Measurements from ENCODE around the gene ASB1.

ASB1 gene

DNA sequence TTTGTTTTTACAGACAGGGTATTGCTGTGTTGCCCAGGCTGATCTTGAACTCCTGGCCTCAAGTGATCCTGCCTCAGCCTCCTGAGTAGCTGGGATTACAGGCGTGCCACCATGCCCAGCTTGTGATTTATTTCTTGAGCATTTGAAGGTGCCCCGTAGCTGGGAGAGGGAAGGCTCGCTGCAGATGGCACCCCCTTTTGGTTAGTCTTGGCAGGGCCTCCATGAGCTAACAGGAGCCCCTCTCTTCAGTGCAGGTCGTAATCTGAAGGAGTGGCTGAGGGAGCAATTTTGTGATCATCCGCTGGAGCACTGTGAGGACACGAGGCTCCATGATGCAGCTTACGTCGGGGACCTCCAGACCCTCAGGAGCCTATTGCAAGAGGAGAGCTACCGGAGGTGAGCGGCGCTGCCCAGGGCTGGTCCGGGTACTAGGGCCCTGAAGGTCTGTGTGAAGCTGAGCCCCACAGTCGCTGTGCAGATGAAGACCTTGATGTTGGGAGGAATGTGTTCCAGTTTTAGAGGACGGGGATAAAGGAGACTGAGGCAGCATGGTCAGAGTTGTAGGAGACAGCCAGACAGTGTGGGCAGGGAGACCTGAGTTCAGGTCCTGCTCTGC is 6.7 kb downstream of the ASB1 start:
- H3K9me3 ChIP-seq = no peaks in the 10 kb centered on the region
- TF ChIP-seq CTCF (IDR thresholded peaks at IDR 0.05; ENCODE audit: low read depth, low read length) = no peak
- H3K4me3 ChIP-seq (ENCODE audit: low read depth, low read length) = no peak overlapping the region
- H3K36me3 ChIP-seq = peaks cover 35% of the 10 kb centered on the region
- DNase-seq = no peak
- H3K4me1 ChIP-seq = no peaks in the 10 kb centered on the region
- no peaks in the 10 kb centered on the region for H3K27me3 ChIP-seq

GRCh38 chr2:238433941-238434845 is 7.5 kb downstream of the ASB1 start:
- no peak for TF ChIP-seq CTCF (IDR thresholded peaks at IDR 0.05; ENCODE audit: low read depth, low read length)
- Histone ChIP-seq H3K36me3 (peaks cover 35% of the 10 kb centered on the region), H3K27me3 (no peaks in the 10 kb centered on the region), H3K4me1 (peaks cover 1% of the 10 kb centered on the region; the same call in 1 of the 2 replicates), H3K9me3 (no peaks in the 10 kb centered on the region), H3K4me3 (ENCODE audit: low read depth, low read length) (no peak overlapping the region)
- DNase-seq = no peak

- peaks cover 34% of the 10 kb centered on the region for H3K36me3 ChIP-seq
- no peak for TF ChIP-seq CTCF (IDR thresholded peaks at IDR 0.05; ENCODE audit: low read depth, low read length)
- peaks cover 4% of the 10 kb centered on the region; the same call in 1 of the 2 replicates for H3K4me1 ChIP-seq
- H3K9me3 ChIP-seq = no peaks in the 10 kb centered on the region
- H3K27me3 ChIP-seq = no peaks in the 10 kb centered on the region
- no peak for DNase-seq
- H3K4me3 ChIP-seq (ENCODE audit: low read depth, low read length) = no peak overlapping the region
Measured at GRCh38 chr2:238434846-238435751, 8.4 kb downstream of the ASB1 start.

- no peak for DNase-seq
- Histone ChIP-seq H3K9me3 (no peaks in the 10 kb centered on the region), H3K4me3 (ENCODE audit: low read depth, low read length) (no peak overlapping the region), H3K4me1 (peaks cover 4% of the 10 kb centered on the region; the same call in 1 of the 2 replicates), H3K27me3 (no peaks in the 10 kb centered on the region), H3K36me3 (peaks cover 33% of the 10 kb centered on the region)
- no peak for TF ChIP-seq CTCF (IDR thresholded peaks at IDR 0.05; ENCODE audit: low read depth, low read length)
Measured at GRCh38 chr2:238435752-238436096, 9.0 kb downstream of the ASB1 start.

GRCh38 chr2:238438856-238439849 is 12.4 kb downstream of the ASB1 start:
- Histone ChIP-seq H3K4me3 (ENCODE audit: low read depth, low read length) (peak overlapping the region; percentile 2; the same call in 1 of the 2 replicates), H3K4me1 (peaks cover 7% of the 10 kb centered on the region), H3K27me3 (no peaks in the 10 kb centered on the region), H3K36me3 (peaks cover 25% of the 10 kb centered on the region), H3K9me3 (no peaks in the 10 kb centered on the region)
- no peak for TF ChIP-seq CTCF (IDR thresholded peaks at IDR 0.05; ENCODE audit: low read depth, low read length)
- no peak for DNase-seq

Data from BE2C (cell line).